GM19397 (cell line): ENCODE results near the gene CIDEB.

ENCODE experiments used
- ATAC-seq: cut with Tn5 transposase; IDR thresholded peaks from one replicate; pipeline ENCODE4 v1.9.1; 2021; ENCODE audit warnings: mild to moderate bottlenecking, moderate library complexity; ENCODE audit not compliant: unreplicated experiment

Gene CIDEB

GRCh38 chr14:24255931-24256711 is 51.7 kb downstream of the CIDEB start:
- no peak for ATAC-seq

- no peak for ATAC-seq
These were observed 52.3 kb downstream of the CIDEB start for GRCh38 chr14:24255438-24255837.
